Measurements from ENCODE around the gene CLINT1. TPM values are rescaled to one million over a fixed set of nuclear protein-coding genes. Genes with fewer than 3 reads are reported as not detected.

Gene CLINT1
- total RNA-seq, 1 donor from 2014 or later = 84.6 TPM

- Histone ChIP-seq H3K4me3 (no peak overlapping the region), H3K4me1 (no peaks in the 10 kb centered on the region), H3K27ac (no peak overlapping the region), H3K36me3 (no peaks in the 10 kb centered on the region), H3K27me3 (no peaks in the 10 kb centered on the region), H3K9me3 (no peaks in the 10 kb centered on the region)
- DNase-seq (no peak), ATAC-seq (no peak)
- no peak for TF ChIP-seq CTCF (IDR thresholded peaks at IDR 0.05)
- intact Hi-C loops (cut with DNase I) = no loop called here
Measured at GRCh38 chr5:157900644-157901043, 41.7 kb upstream of the CLINT1 start.

- intact Hi-C loops (cut with DNase I) = no loop called here
- DNase-seq = no peak
Measured at GRCh38 chr5:157893611-157894010, 34.7 kb upstream of the CLINT1 start.

GRCh38 chr5:157892974-157893373 is 34.0 kb upstream of the CLINT1 start:
- ATAC-seq = no peak
- no peak for DNase-seq
- intact Hi-C loops (cut with DNase I) = no loop called here
- no peaks in the 10 kb centered on the region for H3K9me3 ChIP-seq
- no peak for TF ChIP-seq CTCF (IDR thresholded peaks at IDR 0.05)
- H3K27me3 ChIP-seq = no peaks in the 10 kb centered on the region
- no peak overlapping the region for H3K4me3 ChIP-seq
- H3K27ac ChIP-seq = no peak overlapping the region
- H3K36me3 ChIP-seq = no peaks in the 10 kb centered on the region
- no peaks in the 10 kb centered on the region for H3K4me1 ChIP-seq

More at GRCh38 chr5:157893611-157894010, 34.7 kb upstream of the CLINT1 start:
- ATAC-seq = no peak
- H3K9me3 ChIP-seq = no peaks in the 10 kb centered on the region
- H3K27me3 ChIP-seq = no peaks in the 10 kb centered on the region
- no peak overlapping the region for H3K4me3 ChIP-seq
- H3K36me3 ChIP-seq = no peaks in the 10 kb centered on the region
- H3K27ac ChIP-seq = no peak overlapping the region
- no peaks in the 10 kb centered on the region for H3K4me1 ChIP-seq
- no peak for TF ChIP-seq CTCF (IDR thresholded peaks at IDR 0.05)

- Histone ChIP-seq H3K9me3 (no peaks in the 10 kb centered on the region), H3K27me3 (no peaks in the 10 kb centered on the region), H3K4me1 (no peaks in the 10 kb centered on the region), H3K36me3 (no peaks in the 10 kb centered on the region), H3K27ac (no peak overlapping the region), H3K4me3 (no peak overlapping the region)
- ATAC-seq (no peak), DNase-seq (no peak)
- TF ChIP-seq CTCF (IDR thresholded peaks at IDR 0.05) = no peak
- intact Hi-C loops (cut with DNase I) = no loop called here
Measured at GRCh38 chr5:157890836-157891597, 32.1 kb upstream of the CLINT1 start.

- Histone ChIP-seq H3K36me3 (no peaks in the 10 kb centered on the region), H3K4me3 (no peak overlapping the region), H3K27ac (no peak overlapping the region), H3K4me1 (no peaks in the 10 kb centered on the region), H3K27me3 (no peaks in the 10 kb centered on the region), H3K9me3 (no peaks in the 10 kb centered on the region)
- DNase-seq (no peak), ATAC-seq (no peak)
- no peak for TF ChIP-seq CTCF (IDR thresholded peaks at IDR 0.05)
- intact Hi-C loops (cut with DNase I) = no loop called here
Measured at GRCh38 chr5:157888814-157889532, 30.0 kb upstream of the CLINT1 start.

All from upper lobe of right lung (tissue), 1 donor.